ENCODE measurements around the gene GATD1.

The GATD1 gene

GRCh38 chr11:813072-813455 is 35.8 kb upstream of the GATD1 start:
- in situ Hi-C loops (cut with MboI; ENCODE audit: low sequenced_read_pairs): no loop called here

- in situ Hi-C loops (cut with MboI; ENCODE audit: low sequenced_read_pairs): no loop called here
Measured at GRCh38 chr11:812390-812789, 35.1 kb upstream of the GATD1 start.

GRCh38 chr11:811446-812245 is 34.4 kb upstream of the GATD1 start:
- in situ Hi-C loops (cut with MboI; ENCODE audit: low sequenced_read_pairs): no loop called here

GRCh38 chr11:810040-810567 is 32.8 kb upstream of the GATD1 start:
- in situ Hi-C loops (cut with MboI; ENCODE audit: low sequenced_read_pairs): no loop called here

GRCh38 chr11:809287-810039 is 32.2 kb upstream of the GATD1 start, which contains the start of gene RPLP2:
TSS of gene RPLP2 (plus strand) at chr11:809967. CDS start at chr11:810235, 268 bp downstream.
- in situ Hi-C loops (cut with MboI; ENCODE audit: low sequenced_read_pairs): no loop called here

GRCh38 chr11:808427-809286 is 31.4 kb upstream of the GATD1 start:
- in situ Hi-C loops (cut with MboI; ENCODE audit: low sequenced_read_pairs): no loop called here

GRCh38 chr11:804599-804964 is 27.3 kb upstream of the GATD1 start:
- in situ Hi-C loops (cut with MboI; ENCODE audit: low sequenced_read_pairs): no loop called here

- in situ Hi-C loops (cut with MboI; ENCODE audit: low sequenced_read_pairs): no loop called here
Measured at GRCh38 chr11:803770-804598, 26.7 kb upstream of the GATD1 start.

GRCh38 chr11:803467-803742 is 26.1 kb upstream of the GATD1 start:
- in situ Hi-C loops (cut with MboI; ENCODE audit: low sequenced_read_pairs): no loop called here

GRCh38 chr11:802693-803466 is 25.6 kb upstream of the GATD1 start:
- in situ Hi-C loops (cut with MboI; ENCODE audit: low sequenced_read_pairs): no loop called here

GRCh38 chr11:802018-802617 is 24.8 kb upstream of the GATD1 start:
- in situ Hi-C loops (cut with MboI; ENCODE audit: low sequenced_read_pairs): no loop called here

- in situ Hi-C loops (cut with MboI; ENCODE audit: low sequenced_read_pairs): no loop called here
Measured at GRCh38 chr11:801097-801780, 24.0 kb upstream of the GATD1 start.

- in situ Hi-C loops (cut with MboI; ENCODE audit: low sequenced_read_pairs): no loop called here
Measured at GRCh38 chr11:800473-800872, 23.2 kb upstream of the GATD1 start.

- in situ Hi-C loops (cut with MboI; ENCODE audit: low sequenced_read_pairs): no loop called here
Measured at GRCh38 chr11:799641-800316, 22.5 kb upstream of the GATD1 start.

GRCh38 chr11:798093-798713 is 20.9 kb upstream of the GATD1 start, which contains the start of gene SLC25A22:
TSS of gene SLC25A22 (minus strand) at chr11:798281. CDS start at chr11:795006, 3,275 bp downstream.
- in situ Hi-C loops (cut with MboI; ENCODE audit: low sequenced_read_pairs): no loop called here

- in situ Hi-C loops (cut with MboI; ENCODE audit: low sequenced_read_pairs): no loop called here
Measured at GRCh38 chr11:797296-798092, 20.2 kb upstream of the GATD1 start.
